HG03139 (cell line): ENCODE measurements around the gene TRIM54.
"Not testable (repeated sequence)": the region's sequence is repeated elsewhere in the genome, so short reads cannot be mapped to it uniquely, and the experiment has no call there.

Source experiments
- ATAC-seq: cut with Tn5 transposase; IDR thresholded peaks from one replicate; pipeline ENCODE4 v1.9.1; 2021; ENCODE audit not compliant: unreplicated experiment

TRIM54 gene

GRCh38 chr2:27256855-27257454 lies 25.3 kb upstream of the TRIM54 start:
- no peak for ATAC-seq

- ATAC-seq: no peak
These were observed 24.2 kb upstream of the TRIM54 start for GRCh38 chr2:27258051-27258450.

- ATAC-seq: no peak
These were observed 20.8 kb upstream of the TRIM54 start for GRCh38 chr2:27261241-27261925.

DNA sequence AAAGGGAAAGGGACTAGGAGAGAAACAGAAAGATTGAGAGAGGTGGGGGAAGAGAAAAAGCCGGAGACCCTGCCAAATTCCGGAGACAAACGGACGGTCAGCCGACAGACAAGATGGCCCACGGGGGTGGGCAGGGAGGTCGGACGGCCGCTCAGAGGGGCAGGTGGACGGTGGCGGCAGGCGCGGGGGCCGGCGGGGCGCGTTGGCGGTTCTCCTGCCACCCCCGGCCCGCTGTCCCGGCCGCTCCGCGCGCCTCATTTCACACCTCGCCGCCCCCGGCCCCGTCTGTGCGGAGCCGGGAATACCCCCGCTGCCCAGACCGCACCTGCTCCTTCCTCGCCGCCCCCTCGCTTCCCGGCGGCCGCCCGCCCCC lies 20.3 kb upstream of the TRIM54 start:
- no peak for ATAC-seq

DNA sequence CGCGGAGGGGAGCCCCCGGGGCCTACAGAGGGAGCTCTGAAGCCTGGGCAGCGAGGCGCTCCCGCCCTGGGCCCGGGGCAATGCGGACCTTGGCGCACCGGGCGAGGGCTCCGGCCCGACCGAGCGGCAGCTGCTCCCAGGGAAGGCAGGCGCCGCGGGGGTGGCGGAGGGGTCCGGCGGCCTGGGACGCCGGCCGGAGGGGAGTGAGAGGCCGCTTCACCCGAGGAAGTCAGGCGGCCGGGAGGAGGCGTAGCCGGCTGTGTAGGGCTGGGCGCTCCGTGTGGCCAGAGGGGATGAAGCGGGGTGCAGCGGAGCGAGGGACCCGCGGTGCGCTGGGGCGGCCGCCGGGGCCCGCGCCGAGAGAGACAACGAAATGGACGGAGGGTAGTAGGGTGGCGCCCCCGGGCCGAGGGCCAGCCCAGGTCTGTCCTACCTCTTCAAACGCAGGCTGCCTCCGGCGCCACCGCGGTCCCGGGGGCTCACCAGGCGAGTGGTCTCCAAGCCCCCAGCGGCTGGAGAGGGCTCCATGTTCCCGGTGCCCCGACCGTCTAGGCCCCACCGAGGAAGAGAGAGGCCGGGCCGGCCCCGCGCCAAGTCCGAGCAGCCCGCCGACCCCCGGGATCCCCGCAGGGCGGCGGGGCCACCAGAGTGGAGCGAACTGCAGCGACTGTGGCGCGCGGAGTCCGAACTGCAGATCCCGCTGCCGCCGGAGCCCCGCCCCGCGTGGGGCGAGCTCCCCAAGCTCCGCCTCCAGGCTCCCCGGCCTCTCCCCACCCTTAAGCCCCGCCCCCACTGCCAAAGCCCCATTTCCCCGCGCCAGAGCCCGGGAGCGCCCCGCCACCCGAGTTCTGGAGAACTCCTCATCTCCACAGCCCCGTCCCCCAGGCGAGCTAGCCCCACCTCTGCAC lies 19.6 kb upstream of the TRIM54 start, which contains the start of gene SLC30A3:
SLC30A3 (minus strand) TSS at position 669 of the 908 bp plus-strand sequence; CDS start at position 528, 141 bp downstream.
- no peak for ATAC-seq

- ATAC-seq: no peak
These were observed 18.7 kb upstream of the TRIM54 start for GRCh38 chr2:27263287-27264252.

DNA sequence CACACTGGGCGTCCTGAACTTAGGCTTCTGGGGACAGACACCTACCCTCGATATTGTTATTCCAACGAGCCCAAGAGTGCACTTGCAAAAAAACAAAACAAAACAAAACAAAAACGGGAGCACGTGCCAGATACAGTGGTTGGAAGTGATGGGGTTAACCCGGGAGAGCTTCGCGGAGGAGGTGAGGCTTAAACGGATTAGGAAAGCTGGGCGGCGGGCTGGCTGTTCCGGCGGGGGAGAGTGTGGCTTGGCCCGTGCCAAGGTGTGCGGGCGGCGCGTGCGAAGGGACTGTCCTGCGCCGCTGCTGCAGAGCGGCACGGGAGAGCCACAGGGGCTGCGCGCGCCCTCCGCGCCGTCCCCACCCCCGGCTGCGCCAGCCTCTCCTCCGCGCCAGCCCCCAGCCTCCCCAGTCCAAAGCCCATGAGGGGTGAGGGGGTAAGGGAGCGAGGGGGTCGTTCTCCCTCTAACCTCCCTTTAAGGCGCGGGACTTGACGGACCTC lies 17.9 kb upstream of the TRIM54 start:
- no peak for ATAC-seq

DNA sequence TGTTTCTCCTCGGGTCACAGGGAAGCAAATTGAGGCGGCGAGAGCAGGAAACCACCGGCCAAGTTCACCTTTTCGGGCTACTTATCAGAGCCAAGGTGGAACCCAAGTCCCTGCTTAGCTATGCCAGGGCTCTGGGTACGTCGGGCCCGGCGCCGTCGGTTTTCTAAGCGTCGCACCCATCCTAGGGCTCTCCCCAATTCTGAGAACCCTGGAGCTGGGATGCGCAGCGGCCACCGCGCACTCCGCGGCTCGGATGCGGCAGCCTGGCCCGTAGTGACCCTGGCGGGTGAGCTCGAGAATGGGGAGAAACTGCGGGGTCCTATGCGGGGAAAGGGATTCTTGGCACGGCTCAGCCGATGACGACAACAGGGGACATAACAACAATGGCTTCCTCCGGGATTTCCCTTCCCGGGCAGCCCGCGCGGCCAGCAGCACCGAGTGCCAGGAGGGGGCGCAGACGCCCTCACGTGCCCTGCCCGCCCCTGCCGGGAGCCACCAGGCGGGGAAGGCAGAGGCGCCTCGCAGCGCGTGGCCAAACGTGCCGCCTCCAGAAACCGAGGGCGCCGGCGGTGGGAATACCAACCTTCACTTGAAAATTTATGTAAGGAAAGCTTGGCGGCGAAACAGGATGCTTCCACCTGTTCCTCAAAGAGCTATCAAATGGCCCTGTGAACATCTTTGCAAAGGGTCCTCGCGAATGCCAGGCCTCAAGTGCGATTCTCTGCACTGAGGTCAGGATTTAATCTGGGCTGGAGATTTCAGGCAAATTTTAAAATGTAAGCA lies 17.3 kb upstream of the TRIM54 start:
- ATAC-seq: no peak

DNA sequence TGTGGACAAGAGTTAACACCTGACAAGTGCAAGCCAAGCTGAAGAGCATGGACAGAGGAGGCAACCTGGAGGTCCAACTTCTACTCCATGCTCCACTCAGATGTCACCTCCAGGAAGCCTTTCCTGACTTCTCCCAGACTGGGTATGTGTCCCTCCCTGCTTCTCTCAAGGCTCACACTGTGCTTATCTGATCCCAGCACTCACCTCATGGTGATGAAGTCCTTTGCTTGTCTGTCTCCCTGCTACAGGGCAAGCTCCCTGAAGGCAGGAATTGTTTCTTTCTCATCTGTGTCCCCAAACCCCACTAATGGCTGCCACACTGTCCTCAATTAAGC lies 16.7 kb upstream of the TRIM54 start:
- no peak for ATAC-seq

GRCh38 chr2:27268296-27268695 lies 13.9 kb upstream of the TRIM54 start:
- not testable (repeated sequence) for ATAC-seq

DNA sequence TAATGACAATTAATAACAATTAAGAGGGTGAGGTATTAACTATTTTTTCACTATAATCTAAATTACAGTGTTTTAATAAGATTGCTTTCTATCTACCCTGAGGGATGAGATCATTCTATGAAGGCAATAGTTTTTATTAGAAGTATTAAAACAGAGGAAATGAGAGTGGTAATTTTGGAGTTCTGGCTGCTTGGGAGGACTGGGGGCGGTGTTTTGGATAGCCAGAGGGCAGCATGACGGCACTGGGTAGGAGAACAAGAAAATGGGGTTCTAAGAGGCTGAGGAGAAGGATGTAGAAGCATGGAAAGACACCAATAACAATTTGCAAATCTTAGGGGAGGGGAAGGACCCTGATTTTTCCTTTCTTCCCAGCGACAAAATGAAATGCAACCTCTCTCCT lies 12.1 kb upstream of the TRIM54 start:
- ATAC-seq: no peak

DNA sequence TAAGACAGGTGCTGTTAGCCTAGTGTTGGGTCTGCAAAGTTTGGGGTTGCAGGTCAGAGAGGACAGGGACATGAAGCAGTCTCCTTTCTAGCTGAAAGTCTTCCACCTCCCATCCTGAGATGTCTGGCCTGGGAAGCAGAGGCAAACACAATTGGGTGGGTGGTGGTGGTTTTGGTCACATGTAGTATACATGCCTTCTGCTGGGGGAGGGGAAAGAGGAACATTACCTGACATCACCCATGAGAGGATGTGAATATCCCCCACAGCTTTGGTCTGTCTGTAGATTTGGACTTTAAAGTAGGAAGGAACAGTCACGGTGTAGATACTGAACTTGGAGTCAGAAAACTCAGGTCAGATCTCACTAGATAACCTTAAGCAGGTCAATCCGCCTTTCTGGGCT lies 11.6 kb upstream of the TRIM54 start:
- no peak for ATAC-seq

- no peak for ATAC-seq
These were observed 10.4 kb upstream of the TRIM54 start for GRCh38 chr2:27271631-27272340.

DNA sequence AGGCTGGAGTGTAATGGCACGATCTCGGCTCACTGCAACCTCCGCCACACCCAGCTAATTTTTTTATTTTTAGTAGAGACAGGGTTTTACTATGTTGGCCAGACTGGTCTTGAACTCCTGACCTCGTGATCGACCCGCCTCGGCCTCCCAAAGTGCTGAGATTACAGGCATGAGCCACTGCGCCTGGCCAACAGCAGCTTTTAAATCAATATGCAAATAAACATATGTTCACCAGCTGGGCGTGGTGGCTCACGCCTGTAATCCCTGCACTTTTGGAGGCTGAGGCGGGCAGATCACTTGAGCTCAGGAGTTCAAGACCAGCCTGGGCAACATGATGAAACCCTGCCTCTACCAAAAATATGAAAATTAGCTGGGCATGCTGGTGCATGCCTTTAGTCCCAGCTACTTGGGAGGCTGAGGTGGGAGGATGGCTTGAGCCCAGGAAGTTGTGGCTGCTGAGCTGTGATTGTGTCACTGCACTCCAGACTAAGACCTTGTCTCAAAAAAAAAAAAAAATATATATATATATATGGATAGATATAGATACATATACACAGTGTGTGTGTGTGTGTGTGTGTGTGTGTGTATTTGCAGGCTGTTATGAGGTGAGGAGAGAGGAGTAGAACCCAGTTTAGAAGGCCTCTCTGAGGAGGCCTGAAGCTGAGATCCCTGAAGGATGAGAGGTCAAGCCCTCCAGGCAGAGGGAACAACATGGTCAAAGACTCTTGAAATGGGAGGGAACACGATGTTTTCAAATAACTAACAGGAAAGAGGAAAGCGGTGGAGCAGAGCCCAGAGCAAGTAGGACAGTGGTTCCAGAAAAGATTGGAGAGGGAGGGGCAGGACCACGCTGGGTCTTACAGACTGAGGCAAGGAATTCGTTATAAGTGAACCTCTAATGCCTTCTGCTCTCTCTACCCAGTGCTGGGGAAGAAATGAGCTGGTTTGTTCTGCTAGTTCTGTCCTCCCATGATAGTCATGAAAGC lies 9.4 kb upstream of the TRIM54 start:
- not testable (repeated sequence) for ATAC-seq

DNA sequence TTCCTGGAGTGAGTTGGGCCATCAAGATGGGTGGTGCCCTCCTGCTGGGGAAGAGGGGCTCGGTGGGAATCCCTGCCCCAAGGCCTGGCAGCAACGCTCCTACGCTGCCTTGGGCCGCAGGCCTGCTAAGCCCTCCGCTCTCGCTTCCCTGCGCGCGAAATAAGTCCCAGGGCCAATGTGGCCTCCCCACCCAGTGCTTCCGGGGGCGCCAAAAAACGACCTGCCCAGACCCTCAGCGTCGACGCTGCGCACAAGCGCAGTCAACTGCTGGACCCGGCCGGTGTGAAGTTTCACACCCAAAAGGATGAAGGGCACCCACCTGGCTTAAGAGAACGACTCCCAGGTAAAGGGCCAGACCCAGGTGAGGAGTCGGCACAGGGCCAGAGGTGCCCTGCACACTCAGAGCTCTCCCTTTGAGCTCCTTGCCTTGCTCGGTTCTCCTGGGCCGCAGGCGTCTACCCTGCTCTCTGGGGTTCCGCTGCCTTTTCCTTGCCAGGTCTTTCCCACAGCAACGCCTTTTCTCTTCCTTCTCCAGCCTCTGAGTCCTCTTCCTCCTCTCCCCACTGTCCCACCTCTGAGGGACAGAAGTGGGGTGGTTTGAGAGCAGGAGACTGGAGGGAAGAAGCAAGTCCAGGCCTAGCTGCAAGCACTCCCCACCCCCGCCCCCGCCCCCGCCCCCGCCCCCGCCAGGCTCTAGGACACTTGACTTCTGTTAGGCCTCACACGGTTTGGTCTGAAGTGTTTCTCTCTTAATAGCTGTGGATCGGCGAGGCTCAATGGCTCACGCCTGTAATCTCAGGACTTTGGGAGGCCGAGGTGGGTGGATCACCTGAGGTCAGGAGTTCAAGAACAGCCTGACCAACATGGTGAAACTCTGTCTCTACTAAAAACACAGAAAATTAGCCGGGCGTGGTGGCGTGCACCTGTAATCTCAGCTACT lies 6.7 kb upstream of the TRIM54 start, which contains the start of gene DNAJC5G:
DNAJC5G (plus strand) TSS at position 223 of the 940 bp plus-strand sequence. CDS start 1,296 bp downstream, outside the sequence.
- ATAC-seq: no peak

- ATAC-seq: no peak
These were observed 4.2 kb upstream of the TRIM54 start for GRCh38 chr2:27278010-27278409.

DNA sequence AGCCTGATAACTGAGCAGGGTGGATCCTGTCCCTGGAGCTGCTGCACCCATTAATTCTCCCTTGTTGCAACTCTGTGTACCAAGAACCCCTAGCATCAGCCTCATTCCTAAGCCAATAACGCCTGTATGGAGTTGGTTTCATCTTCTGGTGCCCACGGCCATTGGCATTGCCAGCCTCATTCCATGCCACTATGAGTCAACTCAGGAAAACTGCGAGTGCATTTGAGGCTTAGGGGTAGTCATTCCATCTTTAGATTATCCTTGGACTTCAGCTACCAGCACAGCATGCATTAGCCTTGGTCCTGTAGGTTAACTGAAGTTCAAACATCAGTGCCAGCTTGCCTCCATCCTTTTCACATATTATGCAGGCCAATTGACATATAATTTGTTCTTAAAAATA lies 1.4 kb upstream of the TRIM54 start:
- ATAC-seq: no peak
